Neural progenitor cell (in vitro differentiated cells): ENCODE measurements around the gene MT1E. TPM values are rescaled to one million over a fixed set of nuclear protein-coding genes. Genes with fewer than 3 reads are reported as not detected.

Experiments
- DNase-seq: peaks from one replicate; pipeline ENCODE4 v3.0.0-alpha.2; 2016; ENCODE audit warnings: low spot score
- H2AFZ ChIP-seq: fragments of 200-600 bp; sonication (generic); replicated peaks from 2 replicates; pipeline ENCODE4 v1.6.1; 2016; ENCODE audit warnings: antibody characterized with exemption
- H3F3A ChIP-seq: fragments of 200-600 bp; sonication (generic); 2 replicates; pipeline ENCODE4 v1.6.1; 2016; ENCODE audit warnings: antibody characterized with exemption, low read depth
- H3K27ac ChIP-seq: fragments of 200-600 bp; sonication (generic); 2 replicates; pipeline ENCODE4 v1.5.1; 2016; ENCODE audit warnings: mild to moderate bottlenecking
- H3K27me3 ChIP-seq: fragments of 200-600 bp; sonication (generic); 2 replicates; pipeline ENCODE4 v1.6.1; 2016; ENCODE audit warnings: mild to moderate bottlenecking, moderate library complexity
- H3K36me3 ChIP-seq: fragments of 200-600 bp; sonication (generic); 2 replicates; pipeline ENCODE4 v1.5.1; 2016
- H3K4me1 ChIP-seq: fragments of 200-600 bp; sonication (generic); 2 replicates; pipeline ENCODE4 v1.6.1; 2016; ENCODE audit warnings: mixed run types
- H3K4me2 ChIP-seq: fragments of 200-600 bp; sonication (generic); 2 replicates; pipeline ENCODE4 v1.6.1; 2016
- H3K4me3 ChIP-seq: fragments of 200-600 bp; sonication (generic); 2 replicates; pipeline ENCODE4 v1.5.1; 2016
- H3K79me2 ChIP-seq: fragments of 200-600 bp; sonication (generic); 2 replicates; pipeline ENCODE4 v1.6.1; 2016; ENCODE audit warnings: low read depth
- H3K9ac ChIP-seq: fragments of 200-600 bp; sonication (generic); 2 replicates; pipeline ENCODE4 v1.6.1; 2016
- H3K9me3 ChIP-seq: fragments of 200-600 bp; sonication (generic); 2 replicates; pipeline ENCODE4 v1.5.1; 2016; ENCODE audit warnings: low read depth
- H4K20me1 ChIP-seq: fragments of 200-600 bp; sonication (generic); 2 replicates; pipeline ENCODE4 v1.6.1; 2016; ENCODE audit warnings: low read depth
- H3K27ac Mint-ChIP-seq: 3 replicates; pipeline ENCODE4 v1.8.0; 2021; ENCODE audit warnings: mixed read lengths
- H3K27me3 Mint-ChIP-seq: 2 replicates; pipeline ENCODE4 v1.8.0; 2022; ENCODE audit warnings: low read depth, mild to moderate bottlenecking, inconsistent platforms, moderate library complexity, mixed read lengths; ENCODE audit not compliant: insufficient read depth
- H3K36me3 Mint-ChIP-seq: 3 replicates; pipeline ENCODE4 v1.8.0; 2021; ENCODE audit warnings: mixed read lengths
- H3K4me1 Mint-ChIP-seq: 3 replicates; pipeline ENCODE4 v1.8.0; 2021; ENCODE audit warnings: mixed read lengths
- H3K4me3 Mint-ChIP-seq: 3 replicates; pipeline ENCODE4 v1.8.0; 2021; ENCODE audit warnings: mild to moderate bottlenecking, moderate library complexity, mixed read lengths
- H3K9me3 Mint-ChIP-seq: 3 replicates; pipeline ENCODE4 v1.8.0; 2020; ENCODE audit warnings: mixed read lengths
- EZH2 ChIP-seq: fragments of 200-600 bp; sonication (generic); IDR thresholded peaks from 2 replicates; pipeline ENCODE4 v1.6.1; 2017; ENCODE audit warnings: antibody characterized with exemption, mild to moderate bottlenecking, moderate library complexity
- EZH2phosphoT487 ChIP-seq: fragments of 200-600 bp; sonication (generic); IDR thresholded peaks from 2 replicates; pipeline ENCODE4 v1.6.1; 2017; ENCODE audit warnings: antibody characterized with exemption
- total RNA-seq: library from RNA; depleted of rRNA; stranded (reverse); fragments of >200 nt; gene quantifications from 2 replicates; pipeline ENCODE4 v1.2.3, GENCODE V29; 2015; ENCODE audit warnings: low replicate concordance
- TF ChIP-seq, protein P1 (sequence below): fragments of 200-600 bp; sonication (generic); IDR thresholded peaks from 2 replicates; pipeline ENCODE4 v1.5.1; 2017; ENCODE audit warnings: antibody characterized with exemption, mild to moderate bottlenecking

MT1E gene
- total RNA-seq, 1 donor from 2014 or later: 2.4 TPM

DNA sequence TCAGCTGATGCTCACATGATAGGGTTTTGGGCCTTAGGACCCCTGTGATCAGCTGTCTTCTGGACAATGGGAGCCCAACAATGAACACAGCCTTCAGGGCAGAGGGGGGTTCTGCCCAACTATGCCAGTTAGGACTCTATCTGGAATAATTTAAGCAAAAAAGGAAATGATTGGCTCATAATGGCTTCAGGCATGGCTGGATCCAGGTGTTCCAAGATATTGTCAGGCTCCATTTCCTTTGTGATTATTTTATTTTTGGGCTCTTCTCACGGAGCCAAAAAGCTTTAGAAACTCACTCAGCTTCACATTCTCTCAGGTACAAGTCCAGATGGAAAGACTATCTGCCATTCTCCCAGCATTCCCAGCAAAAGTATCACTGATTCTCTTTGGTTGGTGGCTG is 20.1 kb upstream of the MT1E start:
- Mint-ChIP-seq H3K9me3 (no peaks in the 10 kb centered on the region), H3K4me3 (no peak overlapping the region), H3K27me3 (peaks cover 10% of the 10 kb centered on the region), H3K27ac (no peak overlapping the region), H3K4me1 (peaks cover 28% of the 10 kb centered on the region), H3K36me3 (no peaks in the 10 kb centered on the region)
- Histone ChIP-seq H4K20me1 (peaks cover 19% of the 10 kb centered on the region), H3K4me2 (no peak overlapping the region), H3K4me1 (peaks cover 18% of the 10 kb centered on the region), H3K9ac (no peak overlapping the region), H3K36me3 (no peaks in the 10 kb centered on the region), H3K9me3 (no peaks in the 10 kb centered on the region), H3F3A (peaks cover 28% of the 10 kb centered on the region), H3K27ac (no peak overlapping the region), H2AFZ (no peak overlapping the region), H3K27me3 (peaks cover 94% of the 10 kb centered on the region), H3K4me3 (no peak overlapping the region), H3K79me2 (no peaks in the 10 kb centered on the region)
- TF ChIP-seq EZH2phosphoT487: no peak
- no peak for TF ChIP-seq EZH2
- TF ChIP-seq, protein P1, sequence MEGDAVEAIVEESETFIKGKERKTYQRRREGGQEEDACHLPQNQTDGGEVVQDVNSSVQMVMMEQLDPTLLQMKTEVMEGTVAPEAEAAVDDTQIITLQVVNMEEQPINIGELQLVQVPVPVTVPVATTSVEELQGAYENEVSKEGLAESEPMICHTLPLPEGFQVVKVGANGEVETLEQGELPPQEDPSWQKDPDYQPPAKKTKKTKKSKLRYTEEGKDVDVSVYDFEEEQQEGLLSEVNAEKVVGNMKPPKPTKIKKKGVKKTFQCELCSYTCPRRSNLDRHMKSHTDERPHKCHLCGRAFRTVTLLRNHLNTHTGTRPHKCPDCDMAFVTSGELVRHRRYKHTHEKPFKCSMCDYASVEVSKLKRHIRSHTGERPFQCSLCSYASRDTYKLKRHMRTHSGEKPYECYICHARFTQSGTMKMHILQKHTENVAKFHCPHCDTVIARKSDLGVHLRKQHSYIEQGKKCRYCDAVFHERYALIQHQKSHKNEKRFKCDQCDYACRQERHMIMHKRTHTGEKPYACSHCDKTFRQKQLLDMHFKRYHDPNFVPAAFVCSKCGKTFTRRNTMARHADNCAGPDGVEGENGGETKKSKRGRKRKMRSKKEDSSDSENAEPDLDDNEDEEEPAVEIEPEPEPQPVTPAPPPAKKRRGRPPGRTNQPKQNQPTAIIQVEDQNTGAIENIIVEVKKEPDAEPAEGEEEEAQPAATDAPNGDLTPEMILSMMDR: no peak
- DNase-seq: no peak

DNA sequence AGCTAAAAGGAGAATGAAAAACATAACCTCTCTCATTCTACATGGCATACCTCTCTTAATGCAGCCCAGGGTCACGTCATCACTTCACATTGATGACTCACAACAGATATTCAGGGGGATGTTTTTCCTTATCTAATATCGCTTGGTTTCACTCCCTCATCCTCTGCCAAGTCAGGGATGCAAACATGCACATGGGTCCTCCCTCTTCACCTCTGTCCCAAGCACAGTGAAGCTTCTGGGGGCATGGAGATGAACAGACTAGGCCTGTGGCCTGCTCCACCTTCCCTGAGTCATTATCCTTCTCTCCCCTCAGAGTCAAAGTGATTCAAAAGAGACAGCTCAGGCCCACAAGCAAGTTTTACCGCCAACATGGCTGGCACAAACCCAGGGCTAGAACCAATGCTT is 19.5 kb upstream of the MT1E start:
- Histone ChIP-seq H3K27ac (no peak overlapping the region), H3K9ac (no peak overlapping the region), H3K4me1 (peaks cover 18% of the 10 kb centered on the region), H3K4me3 (no peak overlapping the region), H3F3A (peaks cover 28% of the 10 kb centered on the region), H3K36me3 (no peaks in the 10 kb centered on the region), H3K4me2 (no peak overlapping the region), H4K20me1 (peaks cover 19% of the 10 kb centered on the region), H2AFZ (no peak overlapping the region), H3K9me3 (no peaks in the 10 kb centered on the region), H3K79me2 (no peaks in the 10 kb centered on the region), H3K27me3 (peaks cover 99% of the 10 kb centered on the region)
- Mint-ChIP-seq H3K4me1 (peaks cover 32% of the 10 kb centered on the region), H3K9me3 (no peaks in the 10 kb centered on the region), H3K36me3 (no peaks in the 10 kb centered on the region), H3K4me3 (no peak overlapping the region), H3K27ac (no peak overlapping the region), H3K27me3 (peaks cover 12% of the 10 kb centered on the region)
- no peak for TF ChIP-seq EZH2phosphoT487
- TF ChIP-seq, protein P1: no peak
- TF ChIP-seq EZH2: no peak
- DNase-seq: no peak

DNA sequence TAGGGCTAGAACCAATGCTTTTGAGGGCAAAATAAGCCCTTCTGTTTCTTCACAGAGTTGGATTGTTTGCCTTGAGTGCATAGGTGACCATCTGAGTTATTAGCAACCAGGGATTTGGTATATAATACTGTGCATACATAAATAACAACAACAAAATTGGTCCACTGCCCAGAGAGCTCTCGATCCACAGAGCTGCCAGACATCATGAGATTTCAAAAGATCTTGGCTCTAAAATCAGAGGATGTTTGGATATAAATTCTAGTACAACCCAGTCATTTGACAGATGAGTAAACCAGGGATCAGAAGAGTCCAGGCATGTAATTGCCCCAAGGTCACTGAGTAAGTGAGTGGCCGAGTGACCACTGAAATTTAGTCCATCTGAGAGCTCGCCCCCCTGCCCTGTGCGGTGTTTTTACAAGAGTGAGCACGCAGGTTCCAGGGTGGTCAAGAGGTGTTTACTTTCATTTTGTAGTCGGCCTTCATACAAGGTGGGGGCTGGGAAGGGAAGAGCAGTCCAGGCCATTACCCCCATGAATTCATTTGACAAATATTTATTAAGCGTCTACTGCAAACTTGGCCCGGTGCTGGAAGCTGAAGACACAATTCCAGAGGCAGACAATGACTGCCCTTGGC is 19.0 kb upstream of the MT1E start:
- TF ChIP-seq EZH2phosphoT487: no peak
- TF ChIP-seq, protein P1: no peak
- TF ChIP-seq EZH2: no peak
- no peak for DNase-seq
- Mint-ChIP-seq H3K9me3 (no peaks in the 10 kb centered on the region), H3K27ac (no peak overlapping the region), H3K4me1 (peaks cover 35% of the 10 kb centered on the region), H3K4me3 (peak overlapping the region; percentile 31), H3K27me3 (peaks cover 15% of the 10 kb centered on the region), H3K36me3 (no peaks in the 10 kb centered on the region)
- H3K9me3 ChIP-seq: no peaks in the 10 kb centered on the region
- H3F3A ChIP-seq: peaks cover 25% of the 10 kb centered on the region
- H3K27ac ChIP-seq: no peak overlapping the region
- peaks cover 19% of the 10 kb centered on the region for H4K20me1 ChIP-seq
- H2AFZ ChIP-seq: no peak overlapping the region
- H3K79me2 ChIP-seq: no peaks in the 10 kb centered on the region
- H3K36me3 ChIP-seq: no peaks in the 10 kb centered on the region
- H3K27me3 ChIP-seq: peaks cover 99% of the 10 kb centered on the region
- no peak overlapping the region for H3K9ac ChIP-seq
- no peak overlapping the region for H3K4me3 ChIP-seq
- H3K4me1 ChIP-seq: peaks cover 18% of the 10 kb centered on the region
- H3K4me2 ChIP-seq: no peak overlapping the region
